ENCODE data around the gene ACTN4. TPM values are rescaled to one million over a fixed set of nuclear protein-coding genes. Genes with fewer than 3 reads are reported as not detected.
"Not testable (repeated sequence)": the region's sequence is repeated elsewhere in the genome, so short reads cannot be mapped to it uniquely, and the experiment has no call there.

Gene ACTN4
- polyA plus RNA-seq, 3 donors: 623 to 719 (median 641) TPM

- DNase-seq (ENCODE audit: low read depth in 3 of 3, low spot score in 2 of 3): not testable (repeated sequence)
These were observed 113.5 kb downstream of the ACTN4 start for GRCh38 chr19:38760805-38761517.

- DNase-seq (ENCODE audit: low read depth in 3 of 3, low spot score in 2 of 3): not testable (repeated sequence)
These were observed 114.5 kb downstream of the ACTN4 start for GRCh38 chr19:38761884-38762389.

- no peak for DNase-seq (ENCODE audit: low read depth in 3 of 3, low spot score in 2 of 3)
These were observed 116.4 kb downstream of the ACTN4 start for GRCh38 chr19:38763795-38764220.

- DNase-seq (ENCODE audit: low read depth in 3 of 3, low spot score in 2 of 3): no peak
These were observed 117.8 kb downstream of the ACTN4 start for GRCh38 chr19:38765214-38765613.

- DNase-seq (ENCODE audit: low read depth in 3 of 3, low spot score in 2 of 3): no peak
These were observed 119.0 kb downstream of the ACTN4 start for GRCh38 chr19:38766276-38767047.

GRCh38 chr19:38769635-38770211 lies 122.3 kb downstream of the ACTN4 start:
- DNase-seq (ENCODE audit: low read depth in 3 of 3, low spot score in 2 of 3): peak; percentile 40 to 60 (median 41)

GRCh38 chr19:38770228-38770948 lies 122.9 kb downstream of the ACTN4 start:
- not testable (repeated sequence) for DNase-seq (ENCODE audit: low read depth in 3 of 3, low spot score in 2 of 3)

- DNase-seq (ENCODE audit: low read depth in 3 of 3, low spot score in 2 of 3): not testable (repeated sequence)
These were observed 123.5 kb downstream of the ACTN4 start for GRCh38 chr19:38770949-38771275.

GRCh38 chr19:38771569-38771968 lies 124.1 kb downstream of the ACTN4 start:
- DNase-seq (ENCODE audit: low read depth in 3 of 3, low spot score in 2 of 3): not testable (repeated sequence)

GRCh38 chr19:38773469-38774177 lies 126.2 kb downstream of the ACTN4 start, which contains the start of gene LGALS7:
Gene LGALS7, minus strand, starts transcription at chr19:38773517. Its CDS starts 25 bp downstream, at chr19:38773492.
- no peak for DNase-seq (ENCODE audit: low read depth in 3 of 3, low spot score in 2 of 3)

- DNase-seq (ENCODE audit: low read depth in 3 of 3, low spot score in 2 of 3): no peak
These were observed 126.9 kb downstream of the ACTN4 start for GRCh38 chr19:38774181-38774950.

GRCh38 chr19:38778733-38779132 lies 131.3 kb downstream of the ACTN4 start:
- DNase-seq (ENCODE audit: low read depth in 3 of 3, low spot score in 2 of 3): no peak

GRCh38 chr19:38780443-38780842 lies 133.0 kb downstream of the ACTN4 start:
- no peak for DNase-seq (ENCODE audit: low read depth in 3 of 3, low spot score in 2 of 3)

- DNase-seq (ENCODE audit: low read depth in 3 of 3, low spot score in 2 of 3): no peak
These were observed 133.6 kb downstream of the ACTN4 start for GRCh38 chr19:38781058-38781457.

Other genes with a start within 250 kb of the ACTN4 start
- gene FAM98C, start 244.6 kb upstream of the ACTN4 start, polyA plus RNA-seq (ENCODE audit: insufficient read length in 3 of 3): 10 to 100 TPM; 10.6 to 13.4 (median 11.9) TPM
- under 1 TPM; 0.60 to 0.90 (median 0.81) TPM for gene RASGRP4, start 221.4 kb upstream of the ACTN4 start, polyA plus RNA-seq (ENCODE audit: insufficient read length in 3 of 3)
- 1 to 10 TPM; 4.2 to 5.0 (median 4.6) TPM for gene RYR1, start 214.0 kb upstream of the ACTN4 start, polyA plus RNA-seq (ENCODE audit: insufficient read length in 3 of 3)
- gene MAP4K1, start 29.7 kb upstream of the ACTN4 start, polyA plus RNA-seq (ENCODE audit: insufficient read length in 3 of 3): 1 to 10 TPM; 2.5 to 2.9 (median 2.6) TPM
- gene EIF3K, start 28.5 kb upstream of the ACTN4 start, polyA plus RNA-seq (ENCODE audit: insufficient read length in 3 of 3): 100 to 1,000 TPM; 339 to 385 (median 343) TPM
- gene CAPN12, start 96.8 kb downstream of the ACTN4 start, polyA plus RNA-seq (ENCODE audit: insufficient read length in 3 of 3): 1 to 10 TPM; 4.2 to 5.8 (median 4.7) TPM
- gene LGALS7, start 125.9 kb downstream of the ACTN4 start, polyA plus RNA-seq (ENCODE audit: insufficient read length in 3 of 3): 1 to 10 TPM in 1 of 3 donors, under 1 TPM in 1, not detected in 1; 0.40 to 1.2 TPM
- gene LGALS7B, start 141.6 kb downstream of the ACTN4 start, polyA plus RNA-seq (ENCODE audit: insufficient read length in 3 of 3): 1 to 10 TPM in 2 of 3 donors, not detected in 1; 1.4 TPM
- 1 to 10 TPM in 2 of 3 donors, under 1 TPM in 1; 0.72 to 1.6 (median 1.1) TPM for gene LGALS4, start 165.3 kb downstream of the ACTN4 start, polyA plus RNA-seq (ENCODE audit: insufficient read length in 3 of 3)
- gene ECH1, start 184.1 kb downstream of the ACTN4 start, polyA plus RNA-seq (ENCODE audit: insufficient read length in 3 of 3): 100 to 1,000 TPM; 144 to 168 (median 151) TPM
- gene HNRNPL, start 202.3 kb downstream of the ACTN4 start, polyA plus RNA-seq (ENCODE audit: insufficient read length in 3 of 3): 100 to 1,000 TPM; 473 to 492 (median 480) TPM
- 1 to 10 TPM; 6.3 to 8.4 (median 6.5) TPM for gene RINL, start 230.6 kb downstream of the ACTN4 start, polyA plus RNA-seq (ENCODE audit: insufficient read length in 3 of 3)

Data from right renal cortex interstitium (tissue), 3 donors.